Germinal center (tissue), 1 donor: Measurements from ENCODE around the gene COL5A3.

Experiments
- DNase-seq: peaks from one replicate; pipeline ENCODE4 v3.0.0; 2012; ENCODE audit warnings: mixed read lengths, low spot score

COL5A3 gene

DNA sequence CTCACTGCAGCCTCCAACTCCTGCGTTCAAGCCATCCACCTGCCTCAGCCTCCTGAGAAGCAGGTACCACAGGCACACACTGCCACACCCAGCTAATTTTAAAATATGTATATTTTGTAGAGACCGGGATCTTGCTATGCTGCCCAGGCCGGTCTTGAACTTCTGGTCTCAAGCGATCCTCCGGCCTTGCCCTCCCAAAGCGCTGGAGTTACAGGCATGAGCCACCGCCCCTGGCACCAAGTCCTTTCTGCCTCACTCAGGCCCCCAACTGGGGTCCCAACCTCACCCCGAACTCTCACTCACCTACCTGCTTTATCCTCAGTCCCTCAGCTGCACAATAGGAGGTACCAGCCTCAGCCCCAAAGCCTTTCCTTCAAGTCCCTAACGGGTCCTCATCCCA is 635 bp upstream of the COL5A3 start:
- no peak for DNase-seq

DNA sequence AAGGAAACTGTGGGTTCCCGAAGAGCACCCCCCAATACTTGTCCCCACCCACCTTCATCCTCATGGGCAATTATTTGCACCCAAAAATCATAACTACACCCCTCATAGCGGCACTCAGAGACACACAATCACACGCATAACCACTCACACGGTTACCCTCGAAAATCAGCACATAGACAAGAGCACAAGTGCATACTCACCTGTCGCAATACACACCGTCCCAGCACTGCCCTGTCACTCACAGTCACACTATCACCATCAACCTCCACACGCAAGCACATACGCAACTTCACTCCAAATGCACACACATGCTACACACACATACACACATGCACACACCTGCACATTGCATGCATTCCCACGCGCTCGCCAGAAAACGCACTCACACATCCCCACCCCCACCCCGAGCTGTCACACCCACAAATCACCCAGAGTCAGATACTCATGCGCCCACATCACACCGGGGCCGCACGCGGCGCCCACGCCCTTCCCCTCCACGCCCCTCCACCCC is 535 bp downstream of the COL5A3 start:
- no peak for DNase-seq

DNA sequence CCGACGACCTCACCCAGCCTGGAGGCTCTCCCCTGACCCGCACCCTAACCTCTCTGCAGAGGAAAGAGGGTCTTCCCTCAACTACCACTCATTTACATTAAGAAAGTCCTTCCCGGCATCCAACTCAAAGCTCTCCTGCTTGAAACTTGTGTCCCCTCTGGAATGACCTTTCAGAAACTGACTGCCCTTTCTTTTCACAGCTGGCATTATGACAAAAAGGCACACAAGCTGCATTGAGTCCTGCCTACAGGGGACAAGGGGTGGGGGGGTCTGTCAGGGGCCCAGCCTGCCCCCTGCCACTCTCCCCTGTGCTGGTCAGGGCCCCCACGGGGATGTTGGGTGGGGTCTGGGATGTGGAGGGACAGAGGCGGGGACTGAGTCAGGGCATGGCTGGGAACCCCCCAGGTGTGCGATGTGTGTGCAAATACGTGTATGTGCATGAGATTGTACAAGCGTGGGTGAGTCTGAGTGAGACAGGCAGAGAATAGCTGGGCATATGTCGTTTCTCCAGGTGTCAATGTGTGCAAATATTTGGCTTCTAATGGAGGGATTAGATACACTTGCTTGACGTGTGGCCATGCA is 2.0 kb downstream of the COL5A3 start:
- DNase-seq, result no peak

DNA sequence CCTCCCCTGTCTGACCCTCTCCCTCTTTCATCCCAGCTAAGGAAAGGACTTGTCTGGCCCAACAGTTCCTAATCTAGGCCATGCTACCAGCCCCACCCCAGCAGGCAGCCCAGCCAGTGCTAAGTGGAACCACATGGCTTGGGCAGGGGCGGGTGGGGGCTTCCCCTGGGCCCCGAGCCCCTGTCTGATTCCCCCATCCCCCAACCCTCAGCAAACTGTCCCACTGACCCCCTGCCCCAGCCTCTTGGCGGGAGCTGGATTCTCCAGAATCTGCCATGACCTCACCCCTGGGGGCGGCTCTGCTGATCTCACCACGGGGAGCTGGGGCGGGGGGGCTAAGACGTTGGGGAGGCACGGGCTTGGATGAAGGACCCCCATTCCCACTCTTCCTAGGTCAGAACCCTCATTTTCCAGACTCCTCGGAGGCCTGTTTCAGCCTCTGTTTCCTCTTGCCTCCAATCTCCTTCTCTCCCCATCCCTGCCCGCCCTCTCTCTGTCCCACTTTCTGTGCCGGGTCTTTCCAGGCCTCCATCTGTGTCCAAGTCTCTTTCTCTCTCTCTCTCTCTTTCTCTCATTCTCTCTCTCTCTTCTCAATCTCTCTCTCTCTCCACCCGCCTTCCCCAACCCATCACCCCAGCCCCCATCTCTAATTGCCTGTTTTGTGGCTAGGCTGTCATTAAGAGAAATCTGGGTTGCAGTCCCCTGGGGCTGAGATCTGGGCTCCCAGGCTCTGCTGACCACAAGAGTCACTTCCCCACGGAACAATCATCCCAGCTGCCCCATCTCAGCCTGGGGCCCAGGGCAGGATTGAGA is 2.7 kb downstream of the COL5A3 start:
- DNase-seq, result no peak

DNA sequence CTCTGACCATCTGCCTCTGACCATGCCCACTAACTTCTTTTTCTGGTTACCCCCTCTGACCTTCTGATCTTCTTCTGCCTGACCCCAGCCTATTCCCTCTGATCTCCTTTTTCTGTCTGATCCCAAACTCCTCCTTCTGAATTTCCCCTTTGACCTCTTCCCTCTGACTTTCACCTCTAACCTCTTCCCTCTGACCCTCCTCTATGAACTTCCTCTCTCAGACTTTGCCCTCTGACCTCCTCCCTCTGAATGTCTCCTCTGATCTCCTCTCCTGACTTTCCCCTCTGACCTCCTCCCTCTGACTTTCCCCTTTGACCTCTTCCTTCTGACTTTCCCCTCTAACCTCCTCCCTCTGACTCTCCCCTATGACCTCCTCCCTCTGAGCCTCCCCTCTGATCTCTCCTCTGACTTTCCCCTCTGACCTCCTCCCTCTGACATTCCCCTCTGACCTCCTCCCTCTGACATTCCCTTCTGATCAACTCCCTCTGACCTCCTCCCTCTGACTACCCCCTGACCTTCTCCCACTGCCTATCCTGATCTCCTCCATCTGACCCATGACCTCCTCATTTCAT is 3.5 kb downstream of the COL5A3 start:
- no peak for DNase-seq

DNA sequence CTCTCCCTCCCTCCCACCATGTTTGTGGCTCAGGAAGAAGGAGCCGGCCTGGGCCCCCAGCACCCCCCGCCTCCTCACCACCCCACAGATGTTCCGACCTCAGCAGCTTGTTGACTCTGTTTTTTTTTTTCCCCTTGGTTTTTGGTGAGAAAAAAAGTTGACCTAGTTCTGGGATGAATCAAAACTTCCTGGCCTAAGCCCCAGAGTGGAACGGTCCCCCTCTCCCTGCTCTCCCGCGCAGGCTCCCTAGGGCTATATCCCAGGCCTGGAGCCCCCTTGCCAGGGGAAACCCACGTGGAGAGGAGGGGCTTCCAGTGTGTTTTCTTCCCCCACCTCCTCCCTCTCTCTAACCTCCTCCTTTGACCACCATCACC is 4.0 kb downstream of the COL5A3 start:
- DNase-seq, result no peak

DNA sequence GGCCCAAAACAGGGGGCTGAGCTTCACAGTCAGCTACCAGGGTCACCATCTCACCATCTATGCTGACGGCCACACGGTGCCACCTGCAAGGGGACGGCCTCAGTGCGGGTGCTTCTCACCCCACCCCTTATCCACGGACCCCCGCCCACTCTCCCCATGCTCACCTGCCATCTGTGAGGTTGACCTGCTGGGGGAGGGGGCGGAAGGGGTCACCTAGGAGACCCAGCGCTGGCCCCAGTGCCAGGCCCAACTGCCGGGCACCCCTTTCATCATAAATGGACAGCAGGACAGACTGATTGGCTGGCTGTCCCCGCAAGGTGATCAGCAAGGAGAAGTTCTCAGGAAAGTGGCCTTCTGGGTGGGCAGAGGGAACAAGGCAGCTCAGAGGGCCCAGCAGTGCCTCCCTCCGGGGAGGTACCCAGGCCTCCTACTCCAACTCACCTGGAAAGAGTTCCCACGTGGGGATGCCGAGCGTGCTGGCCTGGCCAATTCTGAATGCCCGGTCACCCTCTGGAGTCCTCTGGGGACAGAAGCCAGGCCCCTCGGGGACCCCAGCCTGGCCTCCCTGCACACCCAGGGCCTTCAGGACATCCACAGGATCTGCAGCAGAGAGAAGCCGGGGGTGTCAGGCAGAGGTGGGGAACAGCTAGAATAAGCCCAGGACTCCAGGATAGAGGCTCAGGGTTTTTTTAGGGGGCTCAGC is 4.5 kb downstream of the COL5A3 start:
- no peak for DNase-seq

DNA sequence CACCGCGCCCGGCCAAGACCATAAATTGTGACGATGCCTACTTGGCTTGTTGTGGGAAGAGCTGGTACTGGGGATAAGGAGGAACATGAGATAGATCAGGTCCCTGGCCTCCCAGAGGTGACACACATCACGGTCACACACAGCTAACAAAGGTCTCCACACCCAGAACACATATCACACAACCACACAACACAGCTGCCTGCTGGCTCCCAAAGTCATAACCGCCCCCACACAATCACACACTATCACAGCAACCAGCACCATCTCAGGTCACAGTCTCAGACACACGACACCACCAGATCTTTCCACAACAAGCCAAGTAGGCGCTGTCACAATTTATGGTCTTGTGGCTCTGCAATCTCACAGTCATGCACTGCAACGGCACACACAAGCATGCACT is 5.7 kb downstream of the COL5A3 start:
- no peak for DNase-seq

DNA sequence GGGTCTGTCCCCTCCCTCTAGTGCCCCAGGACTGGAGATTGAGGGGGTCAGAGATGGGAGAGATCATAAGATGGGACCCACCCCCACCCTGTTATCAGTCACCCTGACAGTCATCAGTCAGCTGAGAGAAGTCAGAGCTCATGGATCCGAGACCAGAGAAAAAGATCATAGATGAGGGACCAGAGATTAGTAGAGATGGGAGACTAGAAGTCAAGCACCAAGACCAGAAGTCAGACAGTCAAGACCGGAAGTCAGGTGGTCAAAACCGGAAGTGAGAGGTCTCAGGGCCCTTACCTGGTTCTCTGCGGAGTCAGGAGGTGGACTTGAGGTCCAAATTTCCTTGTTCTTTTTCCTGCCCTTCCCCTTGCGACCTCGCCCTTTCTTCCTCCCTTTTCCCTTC is 7.0 kb downstream of the COL5A3 start:
- no peak for DNase-seq

DNA sequence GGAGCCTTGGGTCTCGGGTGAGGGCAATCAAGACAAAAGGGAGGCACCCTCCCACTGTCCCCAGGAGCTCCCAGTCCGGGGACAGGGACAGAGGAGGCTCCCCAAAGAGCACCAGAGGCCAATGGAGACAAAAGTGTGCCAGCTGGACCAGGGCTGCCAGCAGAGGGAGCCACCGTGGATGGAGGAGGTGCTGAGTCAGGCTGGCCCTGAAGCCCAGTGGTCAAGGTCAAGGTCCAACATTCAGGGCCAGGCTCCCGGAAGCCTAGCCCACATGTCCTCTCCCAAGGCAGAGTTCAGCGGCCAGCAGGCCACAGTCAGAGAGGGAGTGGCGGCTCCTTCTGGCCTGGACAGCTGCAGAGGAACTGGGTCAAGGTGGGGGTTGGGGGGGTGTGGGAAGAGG is 8.4 kb downstream of the COL5A3 start:
- DNase-seq, result no peak

DNA sequence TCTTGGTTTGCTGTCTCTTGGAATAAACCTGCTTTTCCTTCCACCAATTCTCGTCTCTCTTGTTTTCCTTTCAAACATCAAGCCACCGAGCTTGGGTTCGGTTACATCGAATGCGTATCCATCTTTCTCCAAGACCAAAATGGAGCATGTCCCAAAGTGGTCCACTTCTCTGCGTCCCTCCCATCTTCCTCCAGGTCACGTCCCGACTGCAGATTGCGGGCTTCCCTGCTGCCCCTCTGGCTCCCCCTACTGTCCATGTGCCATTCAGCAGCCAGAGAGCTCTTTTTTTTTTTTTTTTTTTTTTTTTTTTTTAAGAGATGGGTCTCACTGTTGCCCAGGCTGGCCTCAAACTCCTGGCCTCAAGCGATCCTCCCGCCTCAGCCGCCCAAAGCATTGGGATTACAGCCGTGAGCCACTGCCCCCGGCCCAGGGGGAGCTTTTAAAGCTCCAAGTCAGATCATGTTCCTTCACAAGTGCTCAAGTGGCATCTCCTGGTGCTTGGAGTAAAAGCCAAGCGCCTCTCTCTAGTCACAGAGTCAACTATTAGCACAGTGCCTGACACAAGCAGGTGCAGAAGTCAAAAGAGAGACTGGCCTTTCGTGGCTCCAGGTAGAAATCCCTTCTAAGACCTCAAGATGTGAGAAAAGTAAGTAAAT is 10.0 kb downstream of the COL5A3 start:
- DNase-seq, result peak; percentile 80

DNA sequence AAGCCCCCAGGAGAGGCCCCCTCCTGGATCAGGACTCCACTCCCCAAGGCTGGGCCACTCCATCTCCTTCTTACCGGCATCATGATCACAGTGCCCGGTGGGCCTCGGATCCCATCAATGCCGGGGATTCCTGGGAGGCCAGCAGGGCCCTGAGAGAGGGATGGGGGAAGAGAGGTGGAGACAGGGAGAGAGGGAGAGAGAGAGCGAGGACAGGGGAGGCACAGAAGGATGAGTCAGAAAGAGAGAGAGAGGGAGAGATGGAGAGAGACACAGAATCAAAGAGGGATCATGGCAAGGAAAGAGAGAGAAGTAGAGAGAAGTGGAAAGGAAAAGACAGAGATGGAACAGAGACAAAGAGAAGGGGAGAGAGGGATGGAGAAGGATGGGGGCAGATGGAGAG is 13.8 kb downstream of the COL5A3 start:
- DNase-seq, result no peak

DNA sequence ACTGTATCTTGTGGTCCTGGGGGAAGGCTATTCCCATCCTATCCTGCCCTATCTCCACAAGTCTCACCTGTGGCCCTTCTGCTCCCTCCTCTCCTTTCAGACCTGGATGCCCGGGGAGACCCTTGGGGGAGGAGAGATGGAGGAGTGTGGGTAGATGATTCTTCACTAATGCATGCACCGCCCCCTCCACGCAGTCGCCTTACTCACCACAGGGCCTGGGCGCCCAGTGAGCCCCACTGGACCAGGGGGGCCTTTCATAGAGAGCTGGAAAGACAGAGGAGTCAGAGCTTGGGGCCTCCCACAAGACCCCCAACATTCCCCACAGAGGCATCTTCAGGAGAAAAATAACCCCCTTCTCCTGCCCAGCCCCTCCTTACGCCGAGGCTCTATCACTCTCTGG is 14.3 kb downstream of the COL5A3 start:
- no peak for DNase-seq

DNA sequence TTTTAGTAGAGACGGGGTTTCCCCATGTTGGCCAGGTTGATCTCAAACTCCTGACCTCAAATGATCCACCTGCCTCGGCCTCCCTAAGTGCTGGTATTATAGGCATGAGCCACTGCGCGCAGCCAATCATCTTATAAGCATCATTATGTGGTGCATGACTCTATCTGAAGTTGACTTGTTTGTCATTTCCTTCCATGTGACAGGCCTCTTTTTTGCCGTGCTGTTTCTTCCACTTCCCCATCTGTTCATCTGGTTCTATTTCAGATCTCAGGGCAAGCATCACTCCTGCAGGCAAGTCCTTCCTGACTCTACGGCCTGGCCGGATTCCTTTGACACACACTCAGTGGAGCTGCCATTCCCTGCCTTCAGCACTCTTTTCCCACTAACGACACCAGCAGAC is 15.2 kb downstream of the COL5A3 start:
- DNase-seq, result no peak

DNA sequence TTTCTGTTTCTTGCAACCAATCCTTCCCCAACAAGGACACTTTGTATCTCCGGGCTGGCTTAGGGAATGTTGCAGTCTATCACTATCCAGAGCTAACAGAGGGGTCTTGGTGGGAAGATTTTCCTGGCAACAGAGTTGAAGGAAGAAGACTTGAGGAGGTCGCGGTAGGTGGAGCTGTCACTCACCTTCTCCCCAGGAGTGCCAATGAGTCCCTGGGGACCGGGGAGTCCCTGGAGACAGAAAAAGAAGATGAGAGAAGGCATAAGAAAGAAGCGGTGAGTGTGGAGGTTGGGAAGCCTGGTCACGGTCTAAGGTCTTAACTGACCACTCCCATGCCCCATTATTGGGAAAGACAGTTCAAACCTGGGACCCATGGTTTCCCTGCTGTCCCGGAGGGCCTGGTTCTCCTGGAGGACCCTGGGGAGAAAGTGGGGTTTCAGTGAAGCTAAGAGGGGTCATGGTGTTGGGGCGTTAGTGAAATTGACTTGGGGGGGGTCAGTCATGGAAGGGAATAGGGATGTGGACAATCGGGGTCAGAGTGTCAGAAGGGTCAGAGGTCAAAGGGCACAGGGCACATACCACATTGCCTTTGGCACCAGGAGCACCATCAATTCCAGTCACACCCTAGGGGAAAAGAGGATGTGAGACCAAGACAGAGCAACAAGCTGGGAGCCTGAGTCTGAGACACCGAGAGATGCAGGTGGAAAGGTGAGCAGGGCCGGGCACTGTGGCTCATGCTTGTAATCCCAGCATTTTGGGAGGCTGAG is 18.7 kb downstream of the COL5A3 start:
- DNase-seq, result no peak

DNA sequence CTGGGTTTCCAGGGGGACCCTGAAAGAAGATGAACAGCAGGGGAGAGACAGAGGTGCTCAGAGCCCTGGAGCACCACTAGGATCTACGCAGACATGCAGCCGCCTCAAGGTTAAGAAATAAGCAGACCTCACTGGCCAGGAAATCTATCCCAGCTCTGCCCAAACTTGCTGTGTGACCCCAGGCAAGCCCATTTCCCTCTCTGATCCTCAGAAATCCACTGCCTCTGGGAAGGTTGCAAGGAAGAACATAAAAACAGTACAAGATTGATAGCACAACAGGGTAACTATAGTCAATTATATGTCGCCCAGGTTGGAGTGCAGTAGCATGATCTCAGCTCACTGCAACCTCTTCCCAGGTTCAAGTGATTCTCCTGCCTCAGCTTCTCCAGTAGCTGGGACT is 20.8 kb downstream of the COL5A3 start:
- no peak for DNase-seq

DNA sequence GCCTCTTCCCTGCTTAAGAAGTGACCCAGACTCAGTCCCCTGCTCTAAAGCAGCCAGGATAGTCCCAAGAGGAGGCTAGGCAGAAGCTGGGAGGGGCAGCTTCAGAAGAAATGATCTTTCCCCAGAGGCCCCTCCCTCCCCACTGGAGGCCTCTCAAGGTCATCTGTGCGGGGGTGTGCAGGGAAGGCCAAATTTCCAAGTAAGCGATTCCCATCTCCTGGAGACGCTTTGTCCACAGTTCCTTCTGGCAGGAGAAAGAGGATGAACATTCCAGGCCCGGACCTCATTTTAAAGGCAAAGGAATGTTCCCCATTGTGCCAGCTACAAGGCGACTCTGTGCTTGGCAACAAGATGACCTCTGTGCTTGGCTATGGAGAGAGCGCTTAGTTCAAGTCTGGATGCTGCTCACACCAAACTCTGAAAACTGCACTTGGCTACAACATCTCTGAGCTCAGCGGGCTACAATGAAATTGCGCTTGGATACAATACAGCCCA is 23.5 kb downstream of the COL5A3 start:
- DNase-seq, result no peak

DNA sequence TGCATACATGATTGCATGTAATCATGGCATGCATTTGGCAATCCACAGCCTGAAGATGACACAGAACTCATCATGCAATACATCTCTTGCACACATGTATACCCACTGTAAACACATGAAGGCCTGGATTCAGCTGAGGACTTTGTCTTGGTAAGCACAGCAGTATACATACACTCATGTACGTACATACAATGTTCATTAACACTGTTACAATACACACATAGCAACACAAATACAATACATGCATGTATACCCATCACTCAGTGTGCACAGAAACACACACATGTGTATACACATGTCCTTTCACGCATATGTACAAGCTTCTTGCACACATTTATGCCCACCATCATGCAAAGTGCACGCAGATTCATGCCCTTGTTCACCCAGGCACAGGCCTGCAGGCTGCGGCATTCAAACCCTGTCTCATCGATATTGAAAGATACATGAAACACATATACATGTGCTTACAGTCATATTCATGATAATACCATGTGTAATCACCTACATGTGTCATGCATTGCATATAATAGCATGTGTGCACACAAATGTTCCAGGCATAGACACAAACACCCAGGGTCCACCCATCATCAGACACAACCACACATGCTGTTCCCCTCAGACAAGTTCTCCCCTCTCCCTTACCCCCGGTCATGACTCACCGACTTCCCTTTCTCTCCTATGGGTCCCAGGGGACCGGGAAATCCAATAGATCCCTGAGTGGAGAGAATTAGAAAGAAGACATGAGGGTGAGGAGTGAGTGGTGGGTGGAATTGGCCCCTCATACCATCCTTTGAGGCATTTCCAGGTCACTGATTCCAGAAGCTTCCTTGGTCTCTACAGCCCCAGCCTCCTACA is 28.7 kb downstream of the COL5A3 start:
- no peak for DNase-seq

DNA sequence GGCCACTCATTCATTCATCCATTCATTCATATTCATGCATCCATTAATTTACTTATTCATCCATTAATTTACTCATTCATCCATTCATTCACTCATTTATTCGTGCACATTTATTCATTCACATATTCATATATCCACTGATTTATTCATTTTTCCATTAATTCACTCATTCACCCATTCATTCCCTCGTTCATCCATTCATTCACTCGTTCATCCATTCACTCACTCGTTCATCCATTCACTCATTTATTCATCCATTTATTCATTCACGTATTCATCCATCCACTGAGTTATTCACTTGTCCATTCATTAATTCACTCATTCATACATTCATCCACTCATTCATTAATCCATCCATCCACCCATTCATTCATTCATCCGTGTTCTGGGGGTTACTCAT is 38.2 kb downstream of the COL5A3 start:
- DNase-seq, result no peak

DNA sequence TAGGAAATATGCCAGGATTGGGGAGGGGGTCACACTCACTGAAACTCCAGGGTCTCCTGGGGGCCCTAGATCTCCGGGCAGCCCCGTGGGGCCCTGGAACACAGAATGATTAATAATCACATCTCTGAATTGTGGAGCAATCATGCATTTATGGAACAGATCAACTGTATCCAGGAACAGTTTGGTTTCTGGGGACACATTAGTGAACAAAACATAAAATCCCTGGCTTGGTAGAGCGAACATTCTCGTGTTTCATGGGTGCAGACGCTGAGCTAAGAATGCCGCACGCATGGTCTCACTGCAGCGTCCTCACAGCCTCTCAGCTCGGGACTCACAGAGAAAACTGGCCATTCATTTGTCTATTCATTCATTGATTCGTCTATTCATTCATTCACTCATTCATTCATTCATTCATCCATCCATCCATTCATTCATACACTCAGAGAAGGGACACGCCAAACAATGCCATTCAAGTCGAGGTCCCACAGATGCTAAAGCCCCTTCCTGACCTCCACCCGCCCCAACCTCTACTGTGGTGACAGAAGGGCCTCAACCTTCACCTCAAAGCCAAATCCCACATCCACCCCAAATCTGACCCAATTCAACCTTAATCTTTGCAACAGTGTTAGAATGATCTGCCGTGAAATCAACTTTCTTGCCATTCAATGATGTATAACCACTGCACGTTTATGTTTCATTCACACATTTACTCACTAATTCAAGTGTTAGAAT is 39.0 kb downstream of the COL5A3 start:
- DNase-seq, result no peak
